ENCODE measurements around the gene THRSP.

Gene THRSP

DNA sequence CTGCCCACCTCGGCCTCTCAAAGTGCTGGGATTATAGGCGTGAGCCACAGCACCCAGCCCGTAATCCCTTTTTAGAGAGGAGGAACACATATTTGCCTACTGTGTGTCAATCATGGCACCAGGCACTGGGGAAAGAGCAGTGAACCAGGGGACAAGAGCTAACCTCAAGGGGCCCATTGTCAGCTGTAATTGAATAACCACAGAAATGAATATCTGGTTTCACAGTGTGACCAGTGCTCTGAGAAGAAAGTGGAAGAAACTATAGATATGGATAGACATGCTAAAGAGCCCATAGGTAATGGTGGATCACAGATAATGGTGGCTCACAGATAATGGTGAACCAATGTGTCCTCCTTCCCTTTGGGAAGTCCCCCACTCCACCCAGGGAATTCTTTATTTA, 32.0 kb upstream of the THRSP start:
- no peak overlapping the region for H3K27ac Mint-ChIP-seq
- H3K4me3 Mint-ChIP-seq, result no peak overlapping the region
- no peaks in the 10 kb centered on the region for H3K9me3 Mint-ChIP-seq
- TF ChIP-seq, protein P1, sequence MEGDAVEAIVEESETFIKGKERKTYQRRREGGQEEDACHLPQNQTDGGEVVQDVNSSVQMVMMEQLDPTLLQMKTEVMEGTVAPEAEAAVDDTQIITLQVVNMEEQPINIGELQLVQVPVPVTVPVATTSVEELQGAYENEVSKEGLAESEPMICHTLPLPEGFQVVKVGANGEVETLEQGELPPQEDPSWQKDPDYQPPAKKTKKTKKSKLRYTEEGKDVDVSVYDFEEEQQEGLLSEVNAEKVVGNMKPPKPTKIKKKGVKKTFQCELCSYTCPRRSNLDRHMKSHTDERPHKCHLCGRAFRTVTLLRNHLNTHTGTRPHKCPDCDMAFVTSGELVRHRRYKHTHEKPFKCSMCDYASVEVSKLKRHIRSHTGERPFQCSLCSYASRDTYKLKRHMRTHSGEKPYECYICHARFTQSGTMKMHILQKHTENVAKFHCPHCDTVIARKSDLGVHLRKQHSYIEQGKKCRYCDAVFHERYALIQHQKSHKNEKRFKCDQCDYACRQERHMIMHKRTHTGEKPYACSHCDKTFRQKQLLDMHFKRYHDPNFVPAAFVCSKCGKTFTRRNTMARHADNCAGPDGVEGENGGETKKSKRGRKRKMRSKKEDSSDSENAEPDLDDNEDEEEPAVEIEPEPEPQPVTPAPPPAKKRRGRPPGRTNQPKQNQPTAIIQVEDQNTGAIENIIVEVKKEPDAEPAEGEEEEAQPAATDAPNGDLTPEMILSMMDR (IDR thresholded peaks at IDR 0.05), result no peak
- H3K36me3 Mint-ChIP-seq (ENCODE audit: low read depth), result no peaks in the 10 kb centered on the region
- H3K4me1 Mint-ChIP-seq, result peaks cover 11% of the 10 kb centered on the region
- DNase-seq, result no peak
- H3K27me3 Mint-ChIP-seq (ENCODE audit: low read depth, poor library complexity), result peaks cover 2% of the 10 kb centered on the region

DNA sequence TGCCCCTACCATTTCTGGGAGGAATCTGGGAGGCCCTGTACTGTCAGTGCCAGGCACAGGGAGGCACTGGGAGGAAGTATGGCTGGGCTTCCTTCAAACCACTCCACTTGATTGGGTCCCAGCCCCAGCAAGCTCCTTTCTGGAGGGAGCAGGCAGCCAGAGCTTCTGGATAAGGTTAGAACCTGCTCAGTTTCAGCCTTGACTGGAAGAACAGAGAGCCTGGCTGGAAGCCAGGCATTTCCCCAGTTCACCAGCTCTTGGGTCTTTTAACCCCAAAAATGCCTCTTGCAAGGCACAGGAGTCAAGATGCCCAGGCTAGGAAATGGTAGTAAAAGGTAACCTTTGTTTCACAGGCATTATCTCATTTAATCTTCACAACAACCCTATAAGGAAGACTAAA, 31.6 kb upstream of the THRSP start:
- Mint-ChIP-seq H3K27me3 (ENCODE audit: low read depth, poor library complexity) (peaks cover 2% of the 10 kb centered on the region), H3K27ac (no peak overlapping the region)
- no peak for DNase-seq

DNA sequence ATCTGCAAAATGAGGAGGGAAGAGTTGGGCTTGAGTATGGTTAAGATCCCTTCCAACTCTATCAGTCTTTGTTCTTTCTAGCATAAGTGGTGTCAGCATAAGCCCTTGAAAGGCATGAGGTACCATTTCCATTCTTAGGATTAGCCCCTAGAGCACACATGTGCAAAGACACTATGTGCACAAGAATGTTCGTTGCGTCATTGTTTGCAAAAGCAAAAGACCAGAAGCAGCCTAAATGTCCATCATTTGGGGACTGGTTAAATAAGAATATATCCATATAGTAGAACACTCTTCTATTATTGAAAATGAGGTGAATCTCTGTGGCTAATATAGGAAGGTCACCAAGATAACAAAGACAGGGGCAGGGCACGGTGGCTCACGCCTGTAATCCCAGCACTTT, 30.6 kb upstream of the THRSP start:
- Mint-ChIP-seq H3K4me3 (no peak overlapping the region), H3K4me1 (peaks cover 17% of the 10 kb centered on the region), H3K27me3 (ENCODE audit: low read depth, poor library complexity) (peaks cover 2% of the 10 kb centered on the region), H3K27ac (peak overlapping the region; percentile 34), H3K36me3 (ENCODE audit: low read depth) (no peaks in the 10 kb centered on the region), H3K9me3 (no peaks in the 10 kb centered on the region)
- TF ChIP-seq, protein P1 (IDR thresholded peaks at IDR 0.05), result no peak
- no peak for DNase-seq

More for the DNA sequence above, 31.6 kb upstream of the THRSP start:
- TF ChIP-seq, protein P1 (IDR thresholded peaks at IDR 0.05), result no peak
- Mint-ChIP-seq H3K36me3 (ENCODE audit: low read depth) (no peaks in the 10 kb centered on the region), H3K4me1 (peaks cover 14% of the 10 kb centered on the region), H3K4me3 (no peak overlapping the region), H3K9me3 (no peaks in the 10 kb centered on the region)

DNA sequence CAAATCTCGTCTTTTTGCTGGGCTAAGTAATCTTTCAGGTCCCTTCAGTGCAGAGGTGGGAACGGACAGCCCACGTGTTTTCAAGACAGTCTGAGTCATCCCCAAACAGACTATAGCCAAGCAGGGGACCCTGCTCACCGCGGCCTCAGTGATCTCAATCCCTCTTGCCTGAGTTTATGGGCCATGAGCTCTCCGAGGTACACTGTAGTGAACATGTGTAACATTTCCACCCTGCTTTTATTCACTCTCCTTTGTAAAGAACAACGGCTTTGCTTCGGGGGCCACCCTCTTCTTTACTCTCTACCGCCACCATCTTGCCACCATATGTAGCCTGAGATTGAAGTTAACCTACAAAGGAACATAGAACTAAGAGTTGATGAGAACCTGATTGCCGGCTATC, 29.0 kb upstream of the THRSP start:
- H3K36me3 Mint-ChIP-seq (ENCODE audit: low read depth), result no peaks in the 10 kb centered on the region
- no peak overlapping the region for H3K27ac Mint-ChIP-seq
- H3K9me3 Mint-ChIP-seq, result no peaks in the 10 kb centered on the region
- no peak for DNase-seq
- H3K4me1 Mint-ChIP-seq, result peaks cover 20% of the 10 kb centered on the region
- H3K4me3 Mint-ChIP-seq, result no peak overlapping the region
- peaks cover 2% of the 10 kb centered on the region for H3K27me3 Mint-ChIP-seq (ENCODE audit: low read depth, poor library complexity)
- TF ChIP-seq, protein P1 (IDR thresholded peaks at IDR 0.05), result no peak

DNA sequence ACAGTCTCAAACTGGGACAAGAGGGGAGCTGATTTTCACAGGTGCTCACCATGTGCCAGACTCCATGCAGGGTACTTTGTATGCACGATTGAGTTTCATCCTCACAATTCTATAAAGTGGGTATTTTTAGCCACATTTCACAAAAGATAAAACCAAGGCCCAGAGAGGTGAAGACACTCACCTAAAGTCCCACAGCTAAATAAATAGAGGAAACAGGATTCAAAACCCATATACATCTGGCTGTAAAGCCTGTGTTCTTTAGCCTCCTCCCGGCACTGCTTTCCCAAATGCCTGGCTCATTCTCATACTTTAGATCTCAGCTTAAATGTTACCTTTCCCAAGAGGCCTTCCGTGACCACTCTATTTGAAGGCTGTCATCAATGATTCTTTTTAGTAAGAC, 27.3 kb upstream of the THRSP start:
- H3K4me3 Mint-ChIP-seq, result no peak overlapping the region
- peaks cover 2% of the 10 kb centered on the region for H3K27me3 Mint-ChIP-seq (ENCODE audit: low read depth, poor library complexity)
- TF ChIP-seq, protein P1 (IDR thresholded peaks at IDR 0.05), result no peak
- H3K27ac Mint-ChIP-seq, result no peak overlapping the region
- H3K36me3 Mint-ChIP-seq (ENCODE audit: low read depth), result no peaks in the 10 kb centered on the region
- DNase-seq, result no peak
- H3K9me3 Mint-ChIP-seq, result no peaks in the 10 kb centered on the region
- peaks cover 23% of the 10 kb centered on the region for H3K4me1 Mint-ChIP-seq

DNA sequence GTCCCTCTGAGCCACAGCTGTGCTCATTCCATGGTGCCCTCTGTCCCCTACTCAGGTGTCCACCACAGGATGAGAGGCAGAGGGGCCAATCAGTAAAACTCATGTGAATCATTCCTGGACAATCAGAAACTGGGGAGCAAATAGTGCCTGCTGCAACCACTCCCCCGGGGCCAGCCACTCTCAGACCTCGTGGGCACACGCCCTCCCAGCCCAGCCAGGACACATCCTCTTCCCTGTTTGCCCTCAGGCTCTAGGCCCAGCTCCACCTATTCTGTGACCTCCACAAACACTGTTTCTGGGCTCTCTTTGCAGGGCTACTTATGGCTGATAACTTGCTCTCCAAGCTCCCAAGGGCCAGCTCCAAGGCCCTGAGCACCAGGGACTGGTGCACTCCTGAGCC, 26.6 kb upstream of the THRSP start:
- H3K27ac Mint-ChIP-seq, result no peak overlapping the region
- H3K4me1 Mint-ChIP-seq, result peaks cover 31% of the 10 kb centered on the region

More for the DNA sequence above, 26.6 kb upstream of the THRSP start:
- Mint-ChIP-seq H3K27me3 (ENCODE audit: low read depth, poor library complexity) (peaks cover 2% of the 10 kb centered on the region), H3K9me3 (no peaks in the 10 kb centered on the region), H3K4me3 (no peak overlapping the region), H3K36me3 (ENCODE audit: low read depth) (no peaks in the 10 kb centered on the region)
- no peak for DNase-seq
- TF ChIP-seq, protein P1 (IDR thresholded peaks at IDR 0.05), result no peak

Measured in nephron progenitor cell (in vitro differentiated cells).